Heart right ventricle (tissue), 16 donors: ENCODE results near the gene PPIF. TPM values are rescaled to one million over a fixed set of nuclear protein-coding genes. Genes with fewer than 3 reads are reported as not detected.

Source experiments
- ATAC-seq, 8 donors: fragments of 200-7000 bp; cut with Tn5 transposase; one replicate each; pipeline ENCODE4 v1.9.1; 2020; ENCODE audit warnings: mild to moderate bottlenecking in 8 of 8, moderate library complexity in 8 of 8, moderate number of reproducible peaks in 1 of 8
- DNase-seq, 2 donors: peaks; one replicate each; pipeline ENCODE4 v3.0.0-alpha.2; 2020
- H3K27ac ChIP-seq, 10 donors: fragments of 200-600 bp; sonication (generic) in 2 of 10; one replicate each; pipeline versions ENCODE4 v1.5.0 to v1.8.0; 2020 to 2022; ENCODE audit warnings: mild to moderate bottlenecking in 3 of 10
- H3K27me3 ChIP-seq, 7 donors: fragments of 200-600 bp; one replicate each; pipeline ENCODE4 v1.8.0; 2021 to 2022; ENCODE audit warnings: mild to moderate bottlenecking in 2 of 7
- H3K36me3 ChIP-seq, 9 donors: fragments of 200-600 bp; sonication (generic) in 1 of 9; one replicate each; pipeline versions ENCODE4 v1.5.0 to v1.8.0; 2020 to 2022; ENCODE audit warnings: mild to moderate bottlenecking in 2 of 9
- H3K4me1 ChIP-seq, 9 donors: fragments of 200-600 bp; sonication (generic) in 1 of 9; one replicate each; pipeline versions ENCODE4 v1.5.0 to v1.8.0; 2020 to 2022; ENCODE audit warnings: mild to moderate bottlenecking in 4 of 9
- H3K4me3 ChIP-seq, 10 donors: fragments of 200-600 bp; sonication (generic) in 2 of 10; one replicate each; pipeline versions ENCODE4 v1.5.0 to v1.8.0; 2020 to 2022; ENCODE audit warnings: mild to moderate bottlenecking in 7 of 10, moderate library complexity in 2 of 10
- H3K9me3 ChIP-seq, 11 donors: fragments of 200-600 bp in 10 of 11; sonication (generic) in 2 of 11; one replicate each; pipeline versions ENCODE4 v1.5.0 to v1.8.0; 2013 to 2022; ENCODE audit warnings: mild to moderate bottlenecking in 2 of 11, control low read depth in 1 of 11, moderate library complexity in 1 of 11
- CTCF ChIP-seq, 9 donors: fragments of 200-600 bp; sonication (generic) in 2 of 9; IDR thresholded peaks; one replicate each; pipeline versions ENCODE4 v1.5.0 to v1.8.0; 2021 to 2022; ENCODE audit warnings: antibody characterized with exemption in 9 of 9, mild to moderate bottlenecking in 5 of 9, moderate library complexity in 1 of 9
- WGBS, 2 donors: extraction: QIAGEN DNeasy Blood & Tissue Kit; methylation state at CpG; one replicate each; pipeline ENCODE4 v1.1.7; 2013; ENCODE audit warnings: inconsistent platforms in 1 of 2; 5-methylcytosine and 5-hydroxymethylcytosine counted together
- intact Hi-C, 10 donors: fragments of 100-400 bp; cut with DNase I; formaldehyde crosslinking; loops; one replicate each; pipeline versions ENCODE4 v1.11.1 to v1.14.2; 2022
- polyA plus RNA-seq, 2 donors: library from polyadenylated mRNA; stranded (reverse); fragments of 200-250 nt; gene quantifications; one replicate each; pipeline ENCODE4 v1.2.3, GENCODE V29; 2013
- total RNA-seq, 10 donors: library from RNA; stranded (reverse); fragmentation: NEBNext Ultra II Directional in 3 of 10; extraction: Animal tissue kit (Norgen Biotek cat#: 25700) in 3 of 10; gene quantifications; one replicate each; pipeline versions ENCODE4 v1.2.1 to v1.2.4, GENCODE V29; 2021 to 2023
- donor health status: Arrhythmogenic right ventricular cardiomyopathy.
- donor health status: ischemic (EF 13 %, LVEDD 7.1; RV severe dilation, severe dysfunction).
- donor health status: healthy with polysubstance abuse.
- donor health status: DM: no; HTN: yes; CAD: no.
- donor health status: DM: no; HTN: no; CAD: no.
- donor health status: ischemic (EF 25% LVEDD 6.9; RV normal size, moderate dysfunction).
- donor health status: ischemic (EF 25% LVEDD 5.7; RV mildly dilated, moderate dysfunction).
- donor health status: healthy.
- donor health status: DM: yes; HTN: yes; CAD: no.
- donor health status: Ischemic cardiomyopathy.
- donor health status: ischemic (EF 35%, LVEDD 5.7; RV mildly dilated, moderate dysfunction).
- donor health status: nonischemic (EF 11% LVEDD 7.7; RV severe dilation, severe dysfunction).
- donor health status: DM: yes; HTN: yes; CAD: no.
- donor health status: PGD.
- donor health status: ischemic (EF 29% LVEDD 5.4; RV normal size, mild dysfunction).
- donor health status: nonischemic (EF 23%, LVEDD 6.1; RV moderate dilation, normal function).

The PPIF gene
- total and polyA plus RNA-seq, 12 donors = 44.3 to 205 (median 146) TPM

- no peak for DNase-seq
- ATAC-seq = no peak
- Histone ChIP-seq H3K36me3 (no peaks in the 10 kb centered on the region), H3K27ac (no peak overlapping the region), H3K4me3 (no peak overlapping the region), H3K4me1 (peaks cover 0 to 29% (median 0%) of the 10 kb centered on the region in 9 donors), H3K9me3 (no peaks in the 10 kb centered on the region), H3K27me3 (no peaks in the 10 kb centered on the region)
- WGBS, 2 donors = 93 to 94% methylated on average over 3 of the region's 3 CpGs
- intact Hi-C loops = no loop called here
- TF ChIP-seq CTCF (IDR thresholded peaks at IDR 0.05) = no peak
These were observed 20.7 kb upstream of the PPIF start for GRCh38 chr10:79326361-79327089.

- Histone ChIP-seq H3K9me3 (no peaks in the 10 kb centered on the region), H3K27ac (no peak overlapping the region), H3K4me1 (peaks cover 0 to 29% (median 0%) of the 10 kb centered on the region in 9 donors), H3K36me3 (no peaks in the 10 kb centered on the region), H3K4me3 (no peak overlapping the region), H3K27me3 (no peaks in the 10 kb centered on the region)
- TF ChIP-seq CTCF (IDR thresholded peaks at IDR 0.05) = no peak
- ATAC-seq = no peak
- 94 to 95% methylated on average over 8 of the region's 8 CpGs for WGBS, 2 donors
- intact Hi-C loops = no loop called here
- DNase-seq = no peak
These were observed 20.2 kb upstream of the PPIF start for GRCh38 chr10:79327090-79327457.

- no peak for TF ChIP-seq CTCF (IDR thresholded peaks at IDR 0.05)
- H3K36me3 ChIP-seq = no peaks in the 10 kb centered on the region
- no peak overlapping the region for H3K27ac ChIP-seq
- WGBS, 2 donors = 87 to 95% methylated on average over 6 of the region's 6 CpGs
- intact Hi-C loops = no loop called here
- H3K9me3 ChIP-seq = peaks cover 0 to 4% (median 0%) of the 10 kb centered on the region in 11 donors
- ATAC-seq (no peak), DNase-seq (no peak)
- peaks cover 0 to 19% (median 0%) of the 10 kb centered on the region in 9 donors for H3K4me1 ChIP-seq
- no peak overlapping the region for H3K4me3 ChIP-seq
- H3K27me3 ChIP-seq = no peaks in the 10 kb centered on the region
These were observed 19.0 kb upstream of the PPIF start for GRCh38 chr10:79328147-79328701.

- intact Hi-C loops = no loop called here
- DNase-seq = no peak
These were observed 18.3 kb upstream of the PPIF start for GRCh38 chr10:79328737-79329504.

More at GRCh38 chr10:79328737-79329504, 18.3 kb upstream of the PPIF start:
- WGBS, 2 donors = 91 to 94% methylated on average over 14 of the region's 14 CpGs
- no peak overlapping the region for H3K4me3 ChIP-seq
- H3K9me3 ChIP-seq = peaks cover 0 to 4% (median 0%) of the 10 kb centered on the region in 11 donors
- no peak for ATAC-seq
- no peaks in the 10 kb centered on the region for H3K36me3 ChIP-seq
- peaks cover 0 to 12% (median 0%) of the 10 kb centered on the region in 9 donors for H3K4me1 ChIP-seq
- no peak overlapping the region for H3K27ac ChIP-seq
- no peaks in the 10 kb centered on the region for H3K27me3 ChIP-seq
- TF ChIP-seq CTCF (IDR thresholded peaks at IDR 0.05) = no peak
